GM23338 (cell line): Measurements from ENCODE around the gene RYR1. TPM values are rescaled to one million over a fixed set of nuclear protein-coding genes. Genes with fewer than 3 reads are reported as not detected.

Source experiments
- ATAC-seq: fragments of 200-7000 bp; cut with Tn5 transposase; 3 replicates; pipeline ENCODE4 v1.9.1; 2020
- DNase-seq: peaks from one replicate; pipeline ENCODE4 v3.0.0-alpha.2; 2015; ENCODE audit warnings: low spot score
- H2AFZ ChIP-seq: fragments of 200-600 bp; sonication (generic); 2 replicates; pipeline ENCODE4 v1.8.0; 2016; ENCODE audit warnings: antibody characterized with exemption, mild to moderate bottlenecking, moderate library complexity
- H3F3A ChIP-seq: fragments of 200-600 bp; sonication (generic); replicated peaks from 2 replicates; pipeline ENCODE4 v1.8.0; 2017; ENCODE audit warnings: antibody characterized with exemption, mixed run types, low read depth
- H3K27ac ChIP-seq: fragments of 200-600 bp; sonication (generic); 2 replicates; pipeline ENCODE4 v1.6.1; 2016; ENCODE audit warnings: low read depth
- H3K27me3 ChIP-seq: fragments of 200-600 bp; sonication (generic); 2 replicates; pipeline ENCODE4 v1.8.0; 2016; ENCODE audit warnings: mild to moderate bottlenecking, mixed run types, moderate library complexity; ENCODE audit not compliant: insufficient read depth
- H3K36me3 ChIP-seq: fragments of 200-600 bp; sonication (generic); 2 replicates; pipeline ENCODE4 v1.8.0; 2016; ENCODE audit warnings: mild to moderate bottlenecking; ENCODE audit not compliant: insufficient read depth
- H3K4me1 ChIP-seq: fragments of 200-600 bp; sonication (generic); 2 replicates; pipeline ENCODE4 v1.8.0; 2016; ENCODE audit warnings: mild to moderate bottlenecking, moderate library complexity; ENCODE audit not compliant: insufficient read depth
- H3K4me2 ChIP-seq: fragments of 200-600 bp; sonication (generic); 2 replicates; pipeline ENCODE4 v1.7.1; 2017; ENCODE audit warnings: mixed run types
- H3K4me3 ChIP-seq: fragments of 200-600 bp; sonication (generic); 2 replicates; pipeline ENCODE4 v1.6.1; 2016; ENCODE audit warnings: mixed run types
- H3K79me2 ChIP-seq: fragments of 200-600 bp; sonication (generic); replicated peaks from 2 replicates; pipeline ENCODE4 v1.8.0; 2017; ENCODE audit warnings: mild to moderate bottlenecking; ENCODE audit not compliant: insufficient read depth
- H3K9me2 ChIP-seq: fragments of 200-600 bp; sonication (generic); 2 replicates; pipeline ENCODE4 v1.8.0; 2017; ENCODE audit not compliant: insufficient read depth
- H4K20me1 ChIP-seq: fragments of 200-600 bp; sonication (generic); replicated peaks from 2 replicates; pipeline ENCODE4 v1.8.0; 2017; ENCODE audit warnings: mild to moderate bottlenecking; ENCODE audit not compliant: insufficient read depth
- H3K27ac Mint-ChIP-seq: 2 replicates; pipeline ENCODE4 v1.8.0; 2020; ENCODE audit warnings: inconsistent platforms, mild to moderate bottlenecking, moderate library complexity, mixed read lengths
- H3K27me3 Mint-ChIP-seq: 3 replicates; pipeline ENCODE4 v1.8.0; 2022; ENCODE audit warnings: low read depth, mild to moderate bottlenecking, moderate library complexity, mixed read lengths, inconsistent platforms; ENCODE audit not compliant: insufficient read depth, poor library complexity
- H3K36me3 Mint-ChIP-seq: 3 replicates; pipeline ENCODE4 v1.8.0; 2021; ENCODE audit warnings: low read depth, mild to moderate bottlenecking, inconsistent platforms, moderate library complexity, mixed read lengths
- H3K4me1 Mint-ChIP-seq: 3 replicates; pipeline ENCODE4 v1.8.0; 2020; ENCODE audit warnings: mild to moderate bottlenecking, inconsistent platforms, mixed read lengths
- H3K4me3 Mint-ChIP-seq: 3 replicates; pipeline ENCODE4 v1.8.0; 2021; ENCODE audit warnings: moderate library complexity, mild to moderate bottlenecking, inconsistent platforms, mixed read lengths
- H3K9me3 Mint-ChIP-seq: 3 replicates; pipeline ENCODE4 v1.8.0; 2020; ENCODE audit warnings: moderate library complexity, mild to moderate bottlenecking, inconsistent platforms, mixed read lengths
- CREB1 ChIP-seq: fragments of 250-450 bp; sonication (Bioruptor Pico); IDR thresholded peaks from 2 replicates; pipeline ENCODE4 v1.5.0; 2020; ENCODE audit warnings: low read depth, mild to moderate bottlenecking, moderate library complexity
- EZH2 ChIP-seq: fragments of 200-600 bp; sonication (generic); IDR thresholded peaks from one replicate; pipeline ENCODE4 v1.8.0; 2017; ENCODE audit warnings: antibody characterized with exemption, mild to moderate bottlenecking, low read depth; ENCODE audit not compliant: unreplicated experiment
- EZH2phosphoT487 ChIP-seq: fragments of 200-600 bp; sonication (generic); IDR thresholded peaks from one replicate; pipeline ENCODE4 v1.8.1; 2018; ENCODE audit warnings: antibody characterized with exemption; ENCODE audit not compliant: unreplicated experiment
- JUNB ChIP-seq: IDR thresholded peaks from one replicate; pipeline ENCODE4 v1.6.1; 2016; ENCODE audit warnings: antibody characterized with exemption; ENCODE audit not compliant: unreplicated experiment
- NANOG ChIP-seq: IDR thresholded peaks from 2 replicates; pipeline ENCODE4 v1.6.1; 2016; ENCODE audit warnings: antibody characterized with exemption, borderline replicate concordance
- POLR2AphosphoS5 ChIP-seq: IDR thresholded peaks from 2 replicates; pipeline ENCODE4 v1.6.1; 2016; ENCODE audit warnings: antibody characterized with exemption, low read depth
- STAT1 ChIP-seq: IDR thresholded peaks from one replicate; pipeline ENCODE4 v1.6.1; 2016; ENCODE audit warnings: antibody characterized with exemption; ENCODE audit not compliant: unreplicated experiment
- ZNF114 ChIP-seq: fragments of 250-450 bp; sonication (Bioruptor Pico); IDR thresholded peaks from 2 replicates; pipeline ENCODE4 v1.5.0; 2020; ENCODE audit warnings: mild to moderate bottlenecking, moderate library complexity
- ZNF331 ChIP-seq: fragments of 250-450 bp; sonication (Bioruptor Pico); IDR thresholded peaks from 2 replicates; pipeline ENCODE4 v1.5.0; 2020; ENCODE audit warnings: low read depth, mild to moderate bottlenecking, moderate library complexity
- polyA plus RNA-seq: library from polyadenylated mRNA; unstranded; fragments of >200 nt; fragmentation: Nextera tagmentation; extraction: Ambion mirVana; gene quantifications from 2 replicates; pipeline ENCODE4 v1.2.1, GENCODE V29; 2016
- total RNA-seq: library from RNA; depleted of rRNA; stranded (reverse); fragments of >200 nt; shearing (Covaris generic); gene quantifications from 2 replicates; pipeline ENCODE4 v1.2.3, GENCODE V29; 2014
- TF ChIP-seq, protein P1 (sequence below): IDR thresholded peaks from one replicate; pipeline ENCODE4 v1.6.1; 2018; ENCODE audit warnings: antibody characterized with exemption; ENCODE audit not compliant: unreplicated experiment
- TF ChIP-seq, protein P2 (sequence below): fragments of 250-450 bp; sonication (Bioruptor Pico); IDR thresholded peaks from 2 replicates; pipeline ENCODE4 v1.5.0; 2020; ENCODE audit warnings: mild to moderate bottlenecking, moderate library complexity
- TF ChIP-seq, protein P3 (sequence below): IDR thresholded peaks from 2 replicates; pipeline ENCODE4 v1.6.1; 2016; ENCODE audit warnings: antibody characterized with exemption
- TF ChIP-seq, protein P4 (sequence below), 2 experiments: fragments of 200-600 bp in 1 of 2; sonication (generic) in 1 of 2; conservative IDR thresholded peaks; 2 replicates each; pipeline versions ENCODE4 v1.5.1 to v1.6.1; 2016 to 2017; ENCODE audit warnings: antibody characterized with exemption in 2 of 2, low read depth in 2 of 2, mild to moderate bottlenecking in 2 of 2, moderate library complexity in 1 of 2

Gene RYR1
- total and polyA plus RNA-seq, 2 experiments from 2014 or later: 4.0 to 26.7 TPM

DNA sequence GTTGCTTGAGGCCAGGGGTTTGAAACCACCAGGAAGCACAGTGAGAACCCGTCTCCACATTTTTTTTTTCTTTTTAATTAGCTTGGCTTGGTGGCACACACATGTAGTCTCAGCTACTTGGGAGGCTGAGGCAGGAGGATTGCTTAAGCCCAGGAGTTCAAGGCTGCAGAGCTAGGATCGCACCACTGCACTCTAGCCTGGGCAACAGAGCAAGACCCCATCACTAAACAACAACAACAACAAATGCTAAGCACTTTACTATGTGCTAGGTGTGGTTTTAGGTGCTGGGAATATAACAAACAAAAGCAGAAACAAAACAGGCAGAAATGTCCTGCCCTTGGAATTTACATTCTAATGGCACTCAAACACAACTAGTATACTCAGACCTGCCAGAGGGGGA, 51.3 kb downstream of the RYR1 start:
- Mint-ChIP-seq H3K36me3 (peaks cover 79% of the 10 kb centered on the region), H3K4me1 (no peaks in the 10 kb centered on the region; the same call in 1 of the 3 replicates), H3K4me3 (no peak overlapping the region), H3K9me3 (no peaks in the 10 kb centered on the region; the same call in 2 of the 3 replicates), H3K27me3 (peaks cover 9% of the 10 kb centered on the region), H3K27ac (no peak overlapping the region)
- no peak for ATAC-seq
- no peaks in the 10 kb centered on the region for H3K9me2 ChIP-seq
- no peaks in the 10 kb centered on the region for H3K79me2 ChIP-seq
- DNase-seq: no peak
- TF ChIP-seq NANOG: no peak
- TF ChIP-seq, protein P1, sequence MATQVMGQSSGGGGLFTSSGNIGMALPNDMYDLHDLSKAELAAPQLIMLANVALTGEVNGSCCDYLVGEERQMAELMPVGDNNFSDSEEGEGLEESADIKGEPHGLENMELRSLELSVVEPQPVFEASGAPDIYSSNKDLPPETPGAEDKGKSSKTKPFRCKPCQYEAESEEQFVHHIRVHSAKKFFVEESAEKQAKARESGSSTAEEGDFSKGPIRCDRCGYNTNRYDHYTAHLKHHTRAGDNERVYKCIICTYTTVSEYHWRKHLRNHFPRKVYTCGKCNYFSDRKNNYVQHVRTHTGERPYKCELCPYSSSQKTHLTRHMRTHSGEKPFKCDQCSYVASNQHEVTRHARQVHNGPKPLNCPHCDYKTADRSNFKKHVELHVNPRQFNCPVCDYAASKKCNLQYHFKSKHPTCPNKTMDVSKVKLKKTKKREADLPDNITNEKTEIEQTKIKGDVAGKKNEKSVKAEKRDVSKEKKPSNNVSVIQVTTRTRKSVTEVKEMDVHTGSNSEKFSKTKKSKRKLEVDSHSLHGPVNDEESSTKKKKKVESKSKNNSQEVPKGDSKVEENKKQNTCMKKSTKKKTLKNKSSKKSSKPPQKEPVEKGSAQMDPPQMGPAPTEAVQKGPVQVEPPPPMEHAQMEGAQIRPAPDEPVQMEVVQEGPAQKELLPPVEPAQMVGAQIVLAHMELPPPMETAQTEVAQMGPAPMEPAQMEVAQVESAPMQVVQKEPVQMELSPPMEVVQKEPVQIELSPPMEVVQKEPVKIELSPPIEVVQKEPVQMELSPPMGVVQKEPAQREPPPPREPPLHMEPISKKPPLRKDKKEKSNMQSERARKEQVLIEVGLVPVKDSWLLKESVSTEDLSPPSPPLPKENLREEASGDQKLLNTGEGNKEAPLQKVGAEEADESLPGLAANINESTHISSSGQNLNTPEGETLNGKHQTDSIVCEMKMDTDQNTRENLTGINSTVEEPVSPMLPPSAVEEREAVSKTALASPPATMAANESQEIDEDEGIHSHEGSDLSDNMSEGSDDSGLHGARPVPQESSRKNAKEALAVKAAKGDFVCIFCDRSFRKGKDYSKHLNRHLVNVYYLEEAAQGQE: no peak
- TF ChIP-seq STAT1: no peak
- no peak for TF ChIP-seq EZH2phosphoT487
- no peak for TF ChIP-seq ZNF114 (CRISPR knock-in tag)
- TF ChIP-seq, protein P2, sequence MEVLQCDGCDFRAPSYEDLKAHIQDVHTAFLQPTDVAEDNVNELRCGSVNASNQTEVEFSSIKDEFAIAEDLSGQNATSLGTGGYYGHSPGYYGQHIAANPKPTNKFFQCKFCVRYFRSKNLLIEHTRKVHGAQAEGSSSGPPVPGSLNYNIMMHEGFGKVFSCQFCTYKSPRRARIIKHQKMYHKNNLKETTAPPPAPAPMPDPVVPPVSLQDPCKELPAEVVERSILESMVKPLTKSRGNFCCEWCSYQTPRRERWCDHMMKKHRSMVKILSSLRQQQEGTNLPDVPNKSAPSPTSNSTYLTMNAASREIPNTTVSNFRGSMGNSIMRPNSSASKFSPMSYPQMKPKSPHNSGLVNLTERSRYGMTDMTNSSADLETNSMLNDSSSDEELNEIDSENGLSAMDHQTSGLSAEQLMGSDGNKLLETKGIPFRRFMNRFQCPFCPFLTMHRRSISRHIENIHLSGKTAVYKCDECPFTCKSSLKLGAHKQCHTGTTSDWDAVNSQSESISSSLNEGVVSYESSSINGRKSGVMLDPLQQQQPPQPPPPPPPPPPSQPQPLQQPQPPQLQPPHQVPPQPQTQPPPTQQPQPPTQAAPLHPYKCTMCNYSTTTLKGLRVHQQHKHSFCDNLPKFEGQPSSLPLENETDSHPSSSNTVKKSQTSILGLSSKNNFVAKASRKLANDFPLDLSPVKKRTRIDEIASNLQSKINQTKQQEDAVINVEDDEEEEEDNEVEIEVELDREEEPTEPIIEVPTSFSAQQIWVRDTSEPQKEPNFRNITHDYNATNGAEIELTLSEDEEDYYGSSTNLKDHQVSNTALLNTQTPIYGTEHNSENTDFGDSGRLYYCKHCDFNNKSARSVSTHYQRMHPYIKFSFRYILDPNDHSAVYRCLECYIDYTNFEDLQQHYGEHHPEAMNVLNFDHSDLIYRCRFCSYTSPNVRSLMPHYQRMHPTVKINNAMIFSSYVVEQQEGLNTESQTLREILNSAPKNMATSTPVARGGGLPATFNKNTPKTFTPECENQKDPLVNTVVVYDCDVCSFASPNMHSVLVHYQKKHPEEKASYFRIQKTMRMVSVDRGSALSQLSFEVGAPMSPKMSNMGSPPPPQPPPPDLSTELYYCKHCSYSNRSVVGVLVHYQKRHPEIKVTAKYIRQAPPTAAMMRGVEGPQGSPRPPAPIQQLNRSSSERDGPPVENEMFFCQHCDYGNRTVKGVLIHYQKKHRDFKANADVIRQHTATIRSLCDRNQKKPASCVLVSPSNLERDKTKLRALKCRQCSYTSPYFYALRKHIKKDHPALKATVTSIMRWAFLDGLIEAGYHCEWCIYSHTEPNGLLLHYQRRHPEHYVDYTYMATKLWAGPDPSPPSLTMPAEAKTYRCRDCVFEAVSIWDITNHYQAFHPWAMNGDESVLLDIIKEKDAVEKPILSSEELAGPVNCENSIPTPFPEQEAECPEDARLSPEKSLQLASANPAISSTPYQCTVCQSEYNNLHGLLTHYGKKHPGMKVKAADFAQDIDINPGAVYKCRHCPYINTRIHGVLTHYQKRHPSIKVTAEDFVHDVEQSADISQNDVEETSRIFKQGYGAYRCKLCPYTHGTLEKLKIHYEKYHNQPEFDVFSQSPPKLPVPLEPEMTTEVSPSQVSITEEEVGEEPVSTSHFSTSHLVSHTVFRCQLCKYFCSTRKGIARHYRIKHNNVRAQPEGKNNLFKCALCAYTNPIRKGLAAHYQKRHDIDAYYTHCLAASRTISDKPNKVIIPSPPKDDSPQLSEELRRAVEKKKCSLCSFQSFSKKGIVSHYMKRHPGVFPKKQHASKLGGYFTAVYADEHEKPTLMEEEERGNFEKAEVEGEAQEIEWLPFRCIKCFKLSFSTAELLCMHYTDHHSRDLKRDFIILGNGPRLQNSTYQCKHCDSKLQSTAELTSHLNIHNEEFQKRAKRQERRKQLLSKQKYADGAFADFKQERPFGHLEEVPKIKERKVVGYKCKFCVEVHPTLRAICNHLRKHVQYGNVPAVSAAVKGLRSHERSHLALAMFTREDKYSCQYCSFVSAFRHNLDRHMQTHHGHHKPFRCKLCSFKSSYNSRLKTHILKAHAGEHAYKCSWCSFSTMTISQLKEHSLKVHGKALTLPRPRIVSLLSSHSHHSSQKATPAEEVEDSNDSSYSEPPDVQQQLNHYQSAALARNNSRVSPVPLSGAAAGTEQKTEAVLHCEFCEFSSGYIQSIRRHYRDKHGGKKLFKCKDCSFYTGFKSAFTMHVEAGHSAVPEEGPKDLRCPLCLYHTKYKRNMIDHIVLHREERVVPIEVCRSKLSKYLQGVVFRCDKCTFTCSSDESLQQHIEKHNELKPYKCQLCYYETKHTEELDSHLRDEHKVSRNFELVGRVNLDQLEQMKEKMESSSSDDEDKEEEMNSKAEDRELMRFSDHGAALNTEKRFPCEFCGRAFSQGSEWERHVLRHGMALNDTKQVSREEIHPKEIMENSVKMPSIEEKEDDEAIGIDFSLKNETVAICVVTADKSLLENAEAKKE (CRISPR knock-in tag): no peak
- no peak for TF ChIP-seq JUNB
- TF ChIP-seq, protein P3, sequence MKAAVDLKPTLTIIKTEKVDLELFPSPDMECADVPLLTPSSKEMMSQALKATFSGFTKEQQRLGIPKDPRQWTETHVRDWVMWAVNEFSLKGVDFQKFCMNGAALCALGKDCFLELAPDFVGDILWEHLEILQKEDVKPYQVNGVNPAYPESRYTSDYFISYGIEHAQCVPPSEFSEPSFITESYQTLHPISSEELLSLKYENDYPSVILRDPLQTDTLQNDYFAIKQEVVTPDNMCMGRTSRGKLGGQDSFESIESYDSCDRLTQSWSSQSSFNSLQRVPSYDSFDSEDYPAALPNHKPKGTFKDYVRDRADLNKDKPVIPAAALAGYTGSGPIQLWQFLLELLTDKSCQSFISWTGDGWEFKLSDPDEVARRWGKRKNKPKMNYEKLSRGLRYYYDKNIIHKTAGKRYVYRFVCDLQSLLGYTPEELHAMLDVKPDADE: no peak
- TF ChIP-seq CREB1: no peak
- TF ChIP-seq POLR2AphosphoS5: no peak
- TF ChIP-seq, protein P4, sequence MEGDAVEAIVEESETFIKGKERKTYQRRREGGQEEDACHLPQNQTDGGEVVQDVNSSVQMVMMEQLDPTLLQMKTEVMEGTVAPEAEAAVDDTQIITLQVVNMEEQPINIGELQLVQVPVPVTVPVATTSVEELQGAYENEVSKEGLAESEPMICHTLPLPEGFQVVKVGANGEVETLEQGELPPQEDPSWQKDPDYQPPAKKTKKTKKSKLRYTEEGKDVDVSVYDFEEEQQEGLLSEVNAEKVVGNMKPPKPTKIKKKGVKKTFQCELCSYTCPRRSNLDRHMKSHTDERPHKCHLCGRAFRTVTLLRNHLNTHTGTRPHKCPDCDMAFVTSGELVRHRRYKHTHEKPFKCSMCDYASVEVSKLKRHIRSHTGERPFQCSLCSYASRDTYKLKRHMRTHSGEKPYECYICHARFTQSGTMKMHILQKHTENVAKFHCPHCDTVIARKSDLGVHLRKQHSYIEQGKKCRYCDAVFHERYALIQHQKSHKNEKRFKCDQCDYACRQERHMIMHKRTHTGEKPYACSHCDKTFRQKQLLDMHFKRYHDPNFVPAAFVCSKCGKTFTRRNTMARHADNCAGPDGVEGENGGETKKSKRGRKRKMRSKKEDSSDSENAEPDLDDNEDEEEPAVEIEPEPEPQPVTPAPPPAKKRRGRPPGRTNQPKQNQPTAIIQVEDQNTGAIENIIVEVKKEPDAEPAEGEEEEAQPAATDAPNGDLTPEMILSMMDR (conservative IDR thresholded peaks at IDR 0.05; ENCODE audit: low read depth in 2 of 2): no peak
- TF ChIP-seq EZH2: no peak
- no peak for TF ChIP-seq ZNF331
- no peaks in the 10 kb centered on the region for H3F3A ChIP-seq
- no peaks in the 10 kb centered on the region for H3K27me3 ChIP-seq
- H3K27ac ChIP-seq: no peak overlapping the region
- H3K36me3 ChIP-seq: peaks cover 17% of the 10 kb centered on the region
- no peak overlapping the region for H3K4me2 ChIP-seq
- no peak overlapping the region for H3K4me3 ChIP-seq
- H2AFZ ChIP-seq: no peak overlapping the region
- peaks cover 4% of the 10 kb centered on the region; the same call in 1 of the 2 replicates for H4K20me1 ChIP-seq
- no peaks in the 10 kb centered on the region for H3K4me1 ChIP-seq
